NCI-H345 treated with DMSO at 0.1 percent for 48 hours (cell line): ENCODE data around the gene EDNRA.

ENCODE experiments used
- DNase-seq: peaks from one replicate; lab custom pipeline; 2025; ENCODE audit not compliant: unreplicated experiment; lab: John Stamatoyannopoulos, UW

EDNRA gene

GRCh38 chr4:147538711-147539110, 57.8 kb downstream of the EDNRA start:
- no peak for DNase-seq

- no peak for DNase-seq
Measured at GRCh38 chr4:147539959-147540358, 59.1 kb downstream of the EDNRA start.

DNA sequence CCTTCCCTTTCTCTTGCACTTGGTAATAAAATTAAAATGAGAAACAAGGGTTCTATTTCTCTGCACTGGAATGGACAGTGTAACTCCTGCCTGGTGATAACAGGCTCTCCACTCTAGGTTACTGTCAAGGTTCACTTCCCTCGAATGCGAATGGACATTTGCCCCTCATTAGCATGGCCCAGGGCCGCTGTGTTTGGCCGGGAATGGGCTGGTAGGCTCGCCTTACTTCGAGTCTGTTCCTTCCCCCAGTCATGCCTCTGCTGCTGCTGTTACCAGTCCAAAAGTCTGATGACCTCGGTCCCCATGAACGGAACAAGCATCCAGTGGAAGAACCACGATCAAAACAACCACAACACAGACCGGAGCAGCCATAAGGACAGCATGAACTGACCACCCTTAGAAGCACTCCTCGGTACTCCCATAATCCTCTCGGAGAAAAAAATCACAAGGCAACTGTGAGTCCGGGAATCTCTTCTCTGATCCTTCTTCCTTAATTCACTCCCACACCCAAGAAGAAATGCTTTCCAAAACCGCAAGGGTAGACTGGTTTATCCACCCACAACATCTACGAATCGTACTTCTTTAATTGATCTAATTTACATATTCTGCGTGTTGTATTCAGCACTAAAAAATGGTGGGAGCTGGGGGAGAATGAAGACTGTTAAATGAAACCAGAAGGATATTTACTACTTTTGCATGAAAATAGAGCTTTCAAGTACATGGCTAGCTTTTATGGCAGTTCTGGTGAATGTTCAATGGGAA, 61.5 kb downstream of the EDNRA start:
- no peak for DNase-seq

DNA sequence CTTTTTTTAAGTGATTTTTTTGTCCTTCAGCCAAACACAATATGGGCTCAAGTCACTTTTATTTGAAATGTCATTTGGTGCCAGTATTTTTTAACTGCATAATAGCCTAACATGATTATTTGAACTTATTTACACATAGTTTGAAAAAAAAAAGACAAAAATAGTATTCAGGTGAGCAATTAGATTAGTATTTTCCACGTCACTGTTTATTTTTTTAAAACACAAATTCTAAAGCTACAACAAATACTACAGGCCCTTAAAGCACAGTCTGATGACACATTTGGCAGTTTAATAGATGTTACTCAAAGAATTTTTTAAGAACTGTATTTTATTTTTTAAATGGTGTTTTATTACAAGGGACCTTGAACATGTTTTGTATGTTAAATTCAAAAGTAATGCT, 62.1 kb downstream of the EDNRA start:
- DNase-seq = no peak

- DNase-seq = no peak
Measured at GRCh38 chr4:147546349-147546748, 65.5 kb downstream of the EDNRA start.

DNA sequence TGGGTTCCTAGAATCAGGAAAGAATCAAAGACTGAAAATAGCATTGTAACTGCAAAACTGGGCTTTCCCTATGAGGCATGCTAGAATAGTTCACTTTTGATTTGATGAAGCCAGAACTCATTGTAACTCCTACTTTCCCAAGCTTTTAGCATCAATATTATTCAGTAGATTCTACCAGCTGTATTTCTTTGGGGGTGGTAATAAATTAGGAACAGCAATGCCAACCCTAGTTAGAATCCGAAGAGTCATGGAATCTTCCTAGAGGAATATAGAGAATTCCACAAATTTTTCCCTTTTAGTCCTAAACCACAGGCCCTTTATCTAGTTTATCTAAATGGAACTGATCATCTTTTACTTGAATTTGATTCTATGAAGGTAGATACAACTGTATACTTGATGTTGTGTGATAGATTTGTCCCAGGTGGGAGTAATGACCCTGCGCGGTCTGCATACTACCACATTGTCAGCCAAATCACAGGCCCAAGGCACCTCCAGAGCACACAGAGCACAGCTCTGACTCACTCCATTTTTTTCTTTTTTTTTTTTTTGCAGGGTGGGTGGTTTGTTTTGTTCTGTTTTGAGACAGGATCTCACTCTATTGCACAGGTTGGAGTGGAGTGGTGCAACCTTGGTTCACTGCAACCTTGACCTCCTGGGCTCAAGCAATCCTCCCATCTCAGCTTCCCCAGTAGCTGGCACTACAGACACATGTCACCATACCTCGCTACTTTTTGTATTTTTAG, 66.6 kb downstream of the EDNRA start:
- no peak for DNase-seq

DNA sequence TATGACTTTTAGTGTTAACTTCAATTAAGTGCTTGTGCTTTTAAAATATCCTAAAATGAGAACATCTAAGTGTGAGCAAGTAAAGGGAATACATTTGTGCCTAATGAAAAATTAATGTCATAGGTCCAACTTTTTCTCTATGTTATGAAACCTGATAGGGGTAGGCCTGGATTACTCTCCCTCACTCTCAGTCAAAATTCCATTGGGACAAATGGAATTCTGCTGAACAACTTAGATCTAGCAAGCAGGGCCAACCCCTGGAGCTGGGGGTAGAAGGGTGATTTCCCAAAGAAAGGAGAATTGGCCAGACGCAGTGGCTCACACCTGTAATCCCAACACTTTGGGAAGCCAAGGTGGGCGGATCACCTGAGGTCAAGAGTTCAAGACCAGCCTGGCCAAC, 67.4 kb downstream of the EDNRA start:
- DNase-seq = no peak

GRCh38 chr4:147550626-147551246, 69.8 kb downstream of the EDNRA start:
- no peak for DNase-seq

DNA sequence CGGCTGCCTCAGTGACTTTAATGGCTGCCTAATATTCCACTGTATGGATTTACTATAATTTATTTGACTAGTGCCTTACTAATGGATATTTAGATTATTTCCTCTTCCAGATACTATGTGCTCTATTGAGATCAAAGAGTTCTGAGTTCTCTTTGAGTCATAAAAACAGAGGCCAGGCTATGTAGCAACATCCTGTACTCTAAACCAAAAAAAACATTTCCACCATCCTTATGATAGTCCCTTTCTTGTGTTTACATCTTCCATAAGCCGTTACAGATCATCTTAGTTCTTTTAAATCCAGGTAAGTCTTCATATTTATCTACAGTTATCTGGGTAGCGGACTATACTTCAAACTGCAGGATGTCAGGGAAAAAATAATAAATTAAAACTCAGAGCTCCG, 79.7 kb downstream of the EDNRA start:
- DNase-seq = no peak

GRCh38 chr4:147566762-147567161, 85.9 kb downstream of the EDNRA start:
- no peak for DNase-seq

DNA sequence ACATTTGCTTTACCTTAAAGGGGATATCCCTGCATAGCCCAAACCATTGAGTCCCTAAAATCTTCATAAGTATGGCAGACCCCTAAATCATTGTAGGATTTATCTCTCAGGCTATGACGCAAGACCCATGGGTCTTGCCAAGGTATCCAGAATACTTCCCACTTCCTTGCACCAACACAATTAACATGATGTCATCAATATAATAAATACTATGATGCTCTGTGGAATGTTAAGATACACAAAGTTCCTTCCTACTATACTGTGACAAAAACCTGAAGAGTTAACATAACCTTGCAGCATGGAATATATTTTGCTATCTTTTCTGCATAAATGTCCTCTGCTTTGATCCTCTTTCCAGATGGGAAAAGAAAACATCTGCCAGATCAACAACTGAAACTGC, 86.4 kb downstream of the EDNRA start:
- no peak for DNase-seq

DNA sequence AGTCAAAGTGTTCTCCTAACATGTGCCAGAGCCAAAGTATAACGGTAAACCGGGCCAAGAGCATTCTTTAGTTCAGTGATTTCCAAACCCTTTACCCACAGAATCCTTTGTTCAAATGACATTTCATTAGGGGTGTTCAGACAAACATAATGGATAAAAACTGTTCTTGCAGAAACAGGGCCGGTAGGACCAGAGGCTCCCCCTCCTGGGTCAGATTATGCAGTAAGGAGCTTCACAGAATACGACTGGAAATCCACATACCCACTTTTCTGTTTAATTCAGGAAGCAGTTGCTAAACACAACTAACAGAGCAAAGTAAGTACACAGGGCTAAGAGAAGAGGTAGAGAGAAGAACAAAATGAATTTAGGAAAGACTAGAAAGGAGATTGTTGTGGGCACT, 89.7 kb downstream of the EDNRA start:
- DNase-seq = no peak

- no peak for DNase-seq
Measured at GRCh38 chr4:147571036-147571770, 90.3 kb downstream of the EDNRA start.

- DNase-seq = no peak
Measured at GRCh38 chr4:147576084-147576483, 95.2 kb downstream of the EDNRA start.

DNA sequence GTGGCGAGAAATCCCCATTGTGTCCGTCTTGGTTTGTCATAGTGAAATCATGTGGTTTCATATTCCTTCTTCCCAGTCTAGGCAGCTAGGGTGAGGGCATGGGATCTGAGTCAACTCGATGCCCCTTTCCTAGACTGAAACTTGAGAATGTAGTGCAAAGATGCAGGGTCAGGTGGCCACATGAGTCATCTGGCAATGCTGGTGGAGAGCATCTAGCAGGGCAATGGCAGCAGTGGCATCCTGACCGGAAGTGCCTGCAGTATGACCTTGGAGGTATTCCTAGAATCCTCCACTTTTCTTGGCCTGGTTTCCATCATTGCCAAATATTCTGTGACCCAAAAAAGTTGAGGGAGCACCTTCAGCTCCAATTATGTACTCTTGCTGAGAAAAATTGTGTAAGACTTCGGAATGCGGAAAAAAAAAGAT, 97.2 kb downstream of the EDNRA start:
- no peak for DNase-seq

- DNase-seq = no peak
Measured at GRCh38 chr4:147578593-147578992, 97.7 kb downstream of the EDNRA start.

GRCh38 chr4:147580396-147580795, 99.5 kb downstream of the EDNRA start:
- no peak for DNase-seq

DNA sequence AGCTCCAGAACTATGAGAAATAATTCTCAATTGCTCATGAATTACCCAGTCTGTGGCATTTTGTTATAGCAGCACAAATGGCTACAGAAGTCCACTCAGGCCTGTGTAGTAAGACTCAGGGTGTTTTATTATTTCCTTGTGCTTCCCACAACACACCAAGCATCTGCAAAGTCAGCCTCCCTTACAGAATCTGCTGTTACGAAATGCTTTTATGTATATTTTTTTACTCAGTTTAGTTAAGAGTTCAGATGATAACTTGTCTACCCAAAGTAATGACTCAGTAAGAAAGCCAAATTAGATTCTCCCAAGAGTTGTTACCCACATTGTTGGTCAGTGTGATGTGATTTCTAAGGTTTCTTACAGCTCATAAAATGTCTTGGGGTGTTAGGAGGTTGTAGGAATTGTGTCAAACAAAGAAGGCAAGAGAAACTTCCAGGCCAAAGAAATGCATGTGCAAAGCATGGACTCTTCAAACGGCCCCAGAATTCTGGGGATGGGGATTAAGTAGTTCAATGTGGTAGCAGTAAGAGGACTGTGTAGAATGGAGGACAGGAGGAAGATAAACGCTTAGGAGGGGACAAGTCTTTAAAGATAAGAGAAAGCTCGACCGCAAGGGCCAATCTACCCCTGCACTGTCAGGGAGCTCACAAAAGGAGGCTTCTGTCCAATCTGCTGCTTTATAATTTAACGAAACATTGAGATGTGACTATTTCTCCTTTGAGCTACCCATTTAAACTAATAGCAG, 100.9 kb downstream of the EDNRA start:
- no peak for DNase-seq

- DNase-seq = no peak
Measured at GRCh38 chr4:147582386-147583060, 101.6 kb downstream of the EDNRA start.

- no peak for DNase-seq
Measured at GRCh38 chr4:147583876-147584275, 103.0 kb downstream of the EDNRA start.
